Liver (tissue), 2 donors: Measurements from ENCODE around the gene DNAJB11.

ENCODE experiments used
- CTCF ChIP-seq: fragments of 150-350 bp; IDR thresholded peaks from 2 replicates; pipeline ENCODE4 v1.5.1; 2017; ENCODE audit warnings: improper control_type of control experiment, low read depth, low read length; ENCODE audit not compliant: missing input control
- ZBTB33 ChIP-seq: IDR thresholded peaks from 2 replicates; pipeline ENCODE4 v1.6.1; 2016; ENCODE audit warnings: antibody characterized with exemption
- donor health status: healthy.

- TF ChIP-seq CTCF (no peak), ZBTB33 (no peak)
Observed at GRCh38 chr3:186616299-186616617, 45.7 kb downstream of the DNAJB11 start.
